ENCODE measurements around the gene SCARF1.

Gene SCARF1

DNA sequence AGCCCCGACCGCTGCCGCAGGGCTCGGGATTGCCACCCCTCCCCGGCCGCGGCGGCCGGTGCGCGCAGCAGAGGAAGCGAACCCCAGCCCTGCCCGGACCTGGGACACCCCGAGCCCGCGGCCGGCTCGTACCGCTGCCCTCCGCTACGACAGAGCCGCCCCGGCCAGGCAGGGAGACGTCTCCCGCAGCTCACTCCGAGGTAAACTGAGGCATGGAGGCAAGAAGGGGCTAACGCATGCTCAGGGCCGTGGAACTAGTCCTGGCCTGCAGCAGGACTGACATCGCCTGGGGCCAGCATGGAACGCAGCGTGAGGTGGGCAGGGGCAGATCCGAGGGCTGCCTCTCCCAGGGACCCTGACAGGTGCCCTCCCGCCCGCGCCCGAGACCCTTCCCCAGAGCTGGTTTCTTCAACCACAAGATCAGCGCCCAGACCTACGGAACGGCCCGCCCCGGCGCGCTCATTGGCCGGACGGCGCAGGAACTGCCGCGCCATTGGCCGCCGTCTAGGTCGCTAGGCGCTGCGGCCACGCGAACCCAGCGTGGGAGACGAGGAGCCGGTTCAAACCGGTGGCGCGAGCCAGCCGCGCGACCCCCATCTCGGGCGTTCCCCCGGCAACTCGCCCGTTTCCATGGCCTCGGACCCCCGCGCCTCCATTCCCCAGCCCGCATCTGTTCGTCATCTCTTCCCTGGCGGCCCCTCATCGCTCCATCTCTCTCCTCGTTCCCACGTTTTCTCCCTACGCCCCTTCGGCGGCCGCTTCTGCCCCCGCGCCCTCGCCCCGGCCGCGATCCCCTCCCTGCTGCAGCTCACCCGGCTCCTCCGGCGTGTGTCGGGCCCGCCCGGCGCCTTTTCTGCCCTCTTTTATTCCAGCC, 17.3 kb downstream of the SCARF1 start, which contains the start of gene SLC43A2:
Gene SLC43A2, minus strand, starts transcription at position 853 of the 874 bp plus-strand sequence. CDS start 960 bp downstream, outside the sequence.
- peak; percentile 76 for DNase-seq

DNA sequence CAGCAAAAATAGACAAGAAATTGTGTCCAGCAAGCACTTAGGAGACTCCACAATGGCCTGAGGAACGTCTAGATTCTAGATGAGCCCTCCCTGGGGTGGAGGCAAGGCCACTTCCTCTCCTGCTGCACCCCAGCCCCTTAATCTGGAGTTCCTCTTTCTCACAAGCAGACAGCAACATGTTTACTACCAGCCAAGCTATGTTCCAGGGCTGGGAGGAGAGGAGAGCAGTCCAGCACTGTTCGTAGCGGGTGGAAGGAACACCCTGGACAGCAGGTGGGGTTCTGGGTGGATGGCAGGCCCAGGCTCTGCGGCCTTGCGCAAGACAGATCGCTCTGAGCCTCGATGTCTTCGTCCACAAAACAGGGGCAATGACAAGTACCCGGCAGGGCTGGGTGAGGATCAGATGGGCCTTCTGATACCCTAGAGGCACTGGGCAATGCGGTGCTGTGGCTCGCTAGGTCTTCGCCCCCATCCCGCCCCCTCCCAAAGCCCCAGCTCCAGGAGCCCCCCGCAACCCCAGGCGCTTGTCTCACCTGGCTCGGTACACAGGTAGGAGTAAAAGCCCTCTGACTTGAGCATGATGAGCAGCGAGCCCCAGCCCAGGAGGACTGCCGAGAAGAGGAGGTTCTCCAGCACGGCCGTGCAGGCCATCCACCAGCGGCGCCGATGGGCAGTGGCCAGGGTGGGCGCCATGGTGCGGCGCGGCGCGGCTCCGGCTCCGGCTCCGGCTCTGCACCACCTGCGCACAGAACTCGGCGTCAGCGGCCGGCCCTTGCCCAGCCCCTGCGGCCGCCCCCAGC, 18.1 kb downstream of the SCARF1 start:
- DNase-seq, result no peak

DNA sequence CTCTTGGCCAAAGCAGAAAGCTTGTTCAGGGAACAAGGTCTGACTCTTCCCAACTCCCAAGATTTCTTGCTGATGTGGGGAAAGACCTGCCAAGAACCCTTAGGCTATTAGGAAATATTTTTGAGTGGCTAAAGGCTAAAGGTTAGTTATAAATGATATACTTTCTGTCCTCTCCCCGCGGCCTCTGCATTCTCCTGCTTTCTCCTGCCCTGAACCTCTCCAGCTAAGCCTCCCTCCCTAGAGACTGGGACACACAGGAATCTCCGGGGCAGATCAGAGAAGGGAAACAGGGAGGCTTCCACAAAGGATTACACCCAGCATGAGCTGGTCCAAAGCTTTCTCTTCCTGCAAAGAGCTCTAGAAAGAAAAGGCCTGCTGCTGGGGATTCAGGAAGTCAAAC, 19.2 kb downstream of the SCARF1 start:
- peak; percentile 35 for DNase-seq

GRCh38 chr17:1625581-1625980, 20.0 kb downstream of the SCARF1 start:
- no peak for DNase-seq

DNA sequence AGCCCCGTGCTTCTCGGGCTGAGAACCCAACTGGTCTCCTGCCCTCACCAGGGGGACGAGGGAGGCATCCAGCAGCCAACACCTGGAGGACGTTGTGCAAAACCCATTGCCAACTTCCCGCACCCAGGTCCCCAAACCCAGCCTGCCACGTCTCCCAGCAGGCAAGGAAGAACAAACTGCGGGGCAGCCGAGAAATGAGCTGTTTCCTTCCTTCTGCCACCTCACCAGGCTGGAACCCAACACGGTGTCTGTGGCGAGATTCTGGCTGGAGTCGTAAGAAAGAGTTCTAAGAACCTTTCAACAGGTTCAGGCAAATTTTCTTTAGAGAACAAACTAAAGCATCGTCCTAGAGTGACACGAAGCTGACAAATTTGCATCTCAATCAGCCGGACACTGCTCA, 20.5 kb downstream of the SCARF1 start:
- no peak for DNase-seq

DNA sequence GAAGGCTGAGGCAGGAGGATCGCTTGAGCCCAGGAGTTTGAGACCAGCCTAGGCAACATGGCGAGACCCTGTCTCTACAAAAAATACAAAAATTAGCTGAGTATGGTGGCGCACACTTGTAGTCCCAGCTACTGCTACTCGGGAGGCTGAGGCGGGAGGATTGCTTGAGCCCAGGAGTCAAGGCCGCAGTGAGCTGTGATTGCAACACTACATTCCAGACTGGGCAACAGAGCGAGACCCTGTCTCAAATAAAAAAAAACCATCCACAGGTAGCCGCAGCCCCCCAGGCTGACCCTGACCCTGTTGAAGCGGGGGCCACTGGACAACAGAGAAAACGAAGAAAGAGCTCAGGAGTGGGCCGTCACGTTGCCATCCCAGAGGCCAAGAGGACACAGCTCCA, 20.9 kb downstream of the SCARF1 start:
- DNase-seq, result no peak

DNA sequence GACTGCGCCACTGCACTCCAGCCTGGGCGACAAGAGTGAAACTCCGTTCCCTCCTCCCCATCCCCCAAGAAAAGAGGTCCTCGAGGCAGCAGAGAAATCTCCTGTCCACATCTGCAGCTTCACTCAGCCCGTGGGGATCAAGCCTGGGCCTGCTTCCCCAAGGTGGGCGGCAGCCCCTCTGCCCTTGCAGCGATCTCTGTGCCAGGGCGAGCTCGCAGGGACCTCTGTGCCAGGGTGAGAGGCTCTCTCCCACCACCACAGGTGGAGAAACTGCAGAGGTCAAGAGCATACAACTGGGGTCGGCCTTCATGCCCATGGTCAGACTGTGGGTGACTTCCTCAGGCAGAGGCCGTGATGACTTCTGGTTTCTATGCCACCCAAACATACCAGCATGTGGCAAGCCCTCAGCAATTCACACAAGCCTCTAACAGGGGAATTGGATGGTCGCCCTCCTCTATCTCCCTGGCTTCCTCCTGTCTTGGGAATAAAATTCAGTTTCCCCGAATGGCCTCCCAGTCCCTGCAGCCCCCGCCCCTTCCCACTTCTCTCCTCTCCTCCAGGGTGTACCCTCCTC, 22.4 kb downstream of the SCARF1 start:
- no peak for DNase-seq

DNA sequence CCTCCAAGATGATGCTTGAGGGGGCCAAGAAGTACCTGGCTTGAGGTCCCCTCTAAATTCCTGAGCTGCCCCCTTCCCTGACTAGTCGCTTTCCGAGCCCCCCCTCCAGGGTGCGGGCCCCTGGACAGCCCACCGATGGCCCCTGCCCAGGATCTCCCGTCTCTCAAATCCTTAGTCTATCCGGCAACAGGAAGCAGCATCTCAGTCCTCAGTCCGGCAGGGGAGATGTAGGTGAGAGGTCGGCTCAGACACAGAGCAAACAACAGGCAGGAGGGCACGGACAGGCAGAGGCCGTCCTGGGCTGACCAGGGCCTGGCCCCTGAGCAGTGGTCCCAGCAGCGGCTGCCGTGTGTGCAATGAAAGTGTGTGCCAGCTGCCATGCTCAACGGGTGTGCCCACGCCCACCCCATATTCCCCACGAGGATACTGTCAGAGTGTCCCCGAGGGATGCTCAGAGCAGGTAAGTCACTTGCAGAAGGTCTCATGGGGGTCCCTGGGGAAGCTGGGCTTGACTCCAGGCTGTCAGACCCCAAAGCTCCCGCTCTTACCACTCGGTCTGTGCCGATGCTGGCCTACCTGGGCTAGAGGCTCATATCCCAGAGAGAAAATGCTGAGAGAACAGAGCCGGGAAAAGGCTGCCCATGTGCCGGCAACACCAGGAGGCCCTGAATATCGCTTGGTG, 24.1 kb downstream of the SCARF1 start:
- DNase-seq, result no peak

DNA sequence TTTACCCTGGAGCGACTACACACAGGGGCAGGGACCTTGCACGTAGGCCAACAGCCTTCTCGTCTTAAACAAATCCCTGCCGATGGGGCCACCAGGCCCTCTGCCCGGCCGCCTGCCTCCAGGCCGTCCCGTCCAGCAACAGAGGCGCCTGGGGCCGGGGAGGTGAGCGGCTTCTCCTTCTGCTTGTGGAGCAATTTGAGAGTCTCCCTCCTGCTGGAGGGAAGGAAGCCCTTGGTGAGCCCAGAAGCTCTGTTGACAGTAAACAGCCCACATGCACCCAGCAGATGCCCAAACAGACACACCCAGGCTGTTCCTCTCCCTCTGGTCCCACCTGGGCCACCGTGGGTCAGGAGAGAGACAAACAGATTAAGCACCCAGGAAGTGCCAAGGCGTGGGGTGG, 25.0 kb downstream of the SCARF1 start:
- no peak for DNase-seq

DNA sequence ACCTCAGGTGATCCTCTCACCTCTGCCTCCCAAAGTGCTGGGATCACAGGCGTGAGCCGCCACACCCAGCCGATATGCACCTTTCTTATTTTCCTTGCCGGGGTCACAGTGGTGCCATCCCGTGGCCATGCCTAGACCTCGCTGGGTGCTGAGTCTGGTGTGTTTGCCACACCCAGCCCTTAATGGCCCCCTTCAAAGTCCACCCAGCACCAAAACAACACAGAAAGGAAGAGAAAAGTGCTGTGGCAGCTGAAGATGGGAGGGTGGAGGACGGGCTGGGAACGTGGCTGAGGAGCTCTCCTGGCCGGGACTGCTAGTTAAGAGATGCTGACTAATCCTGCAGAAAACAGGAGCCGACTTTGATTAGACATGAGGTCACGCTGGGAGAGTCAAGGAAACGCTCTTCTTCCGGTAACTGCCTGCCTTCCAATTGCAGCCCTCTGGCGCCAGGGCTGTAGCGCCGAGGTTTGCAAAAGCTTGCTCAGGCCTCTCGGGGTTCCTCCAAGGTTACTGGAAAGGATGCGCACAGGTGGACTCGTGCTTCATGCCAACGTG, 27.8 kb downstream of the SCARF1 start:
- peak; percentile 92 for DNase-seq

GRCh38 chr17:1616101-1616500, 29.4 kb downstream of the SCARF1 start:
- no peak for DNase-seq

GRCh38 chr17:1612400-1612799, 33.1 kb downstream of the SCARF1 start:
- no peak for DNase-seq

- DNase-seq, result no peak
Observed at GRCh38 chr17:1611715-1612114, 33.8 kb downstream of the SCARF1 start.

DNA sequence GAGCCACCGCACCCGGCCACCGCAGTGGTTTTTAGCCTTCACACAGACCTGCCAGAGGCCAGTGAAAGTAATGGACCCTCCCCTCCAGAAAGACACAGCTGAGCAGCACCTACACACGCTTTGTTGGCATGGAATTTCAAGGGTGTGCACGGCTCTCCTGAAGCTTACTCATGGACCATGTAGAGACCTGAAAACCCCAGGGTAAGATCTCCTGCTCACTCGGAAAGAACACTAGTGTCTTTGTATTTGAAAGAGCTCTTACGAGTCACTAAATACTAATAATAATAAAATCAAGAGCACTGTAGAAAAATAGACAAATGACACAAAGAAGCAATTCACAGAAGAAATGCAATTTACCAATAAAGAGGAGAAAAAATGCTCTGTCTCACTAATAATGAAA, 36.9 kb downstream of the SCARF1 start:
- no peak for DNase-seq

DNA sequence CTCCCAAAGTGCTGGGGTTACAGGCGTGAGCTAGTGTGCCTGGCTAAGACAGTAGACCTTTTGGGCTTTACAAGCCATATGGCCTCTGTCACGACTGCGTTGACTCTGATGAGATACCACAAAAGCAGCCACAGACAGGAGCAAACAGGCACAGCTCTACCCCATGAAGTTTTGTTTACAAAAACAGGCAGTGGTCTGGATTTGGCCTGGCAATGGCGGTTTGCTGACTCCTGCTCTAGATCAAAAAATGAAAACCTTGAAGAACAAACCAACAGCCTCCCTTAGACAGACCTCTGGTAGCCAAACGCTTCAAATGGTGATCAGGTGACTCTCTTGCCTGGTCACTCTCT, 37.6 kb downstream of the SCARF1 start:
- DNase-seq, result no peak

DNA sequence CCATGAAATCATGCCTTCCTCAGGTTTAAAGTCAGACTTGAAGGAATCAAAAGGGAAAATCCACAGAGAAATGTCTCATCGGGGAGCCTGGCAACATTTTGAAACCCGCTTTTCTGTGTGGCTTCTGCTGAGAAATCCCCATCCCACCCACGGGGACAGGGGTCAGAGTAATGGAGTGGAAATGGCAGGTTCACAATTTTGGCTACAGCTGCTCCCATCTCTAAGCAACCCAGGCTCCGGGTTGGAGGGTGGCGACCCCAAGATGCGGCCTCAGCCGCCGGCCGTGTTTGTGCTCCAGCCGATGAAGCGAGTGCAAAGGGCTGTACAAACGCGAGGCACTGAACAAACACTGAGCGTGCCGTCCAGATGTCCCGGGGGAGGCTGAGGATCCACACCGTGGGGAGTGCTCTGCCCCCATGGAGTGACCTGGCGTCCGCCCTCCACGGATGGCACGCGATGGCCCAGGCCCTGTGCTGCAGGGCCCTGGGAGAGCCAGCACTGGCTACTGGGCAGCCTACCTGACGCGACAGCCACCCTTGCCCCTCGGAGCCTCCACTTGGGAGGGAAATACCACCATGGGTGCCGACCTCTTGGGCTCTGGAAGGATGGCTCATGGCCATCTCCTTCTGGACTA, 39.1 kb downstream of the SCARF1 start:
- no peak for DNase-seq

DNA sequence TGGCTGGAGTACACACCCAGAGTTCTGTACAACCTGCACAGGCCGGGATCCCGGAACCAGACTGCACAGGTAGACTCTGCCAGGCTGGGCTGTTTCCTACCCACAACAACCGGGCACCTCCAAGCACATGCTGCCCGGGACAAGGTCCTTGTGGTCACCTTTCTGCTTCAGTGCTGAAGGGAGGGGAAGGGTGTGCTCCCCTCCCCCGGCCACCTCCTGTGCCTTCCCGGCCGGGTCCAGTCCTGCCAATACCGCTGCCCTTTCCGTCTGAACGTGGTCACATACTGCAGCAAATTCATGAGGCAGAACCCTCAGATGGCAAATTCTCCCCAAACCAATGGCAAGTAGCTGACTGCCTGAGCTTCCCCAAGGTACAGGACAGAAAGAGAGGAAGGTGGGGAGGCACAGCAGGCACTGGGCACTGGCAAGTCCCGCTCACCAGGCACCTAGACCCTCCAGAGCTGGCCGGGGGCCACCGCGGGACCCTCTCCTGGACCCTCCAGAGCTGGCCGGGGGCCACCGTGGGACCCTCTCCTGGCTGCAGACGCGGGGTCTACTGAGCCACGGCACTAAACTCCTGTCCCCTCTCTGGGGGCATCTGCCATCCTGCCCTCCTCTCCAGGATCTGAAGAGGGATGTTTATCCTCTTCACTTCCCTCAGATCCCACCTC, 39.7 kb downstream of the SCARF1 start:
- DNase-seq, result no peak

DNA sequence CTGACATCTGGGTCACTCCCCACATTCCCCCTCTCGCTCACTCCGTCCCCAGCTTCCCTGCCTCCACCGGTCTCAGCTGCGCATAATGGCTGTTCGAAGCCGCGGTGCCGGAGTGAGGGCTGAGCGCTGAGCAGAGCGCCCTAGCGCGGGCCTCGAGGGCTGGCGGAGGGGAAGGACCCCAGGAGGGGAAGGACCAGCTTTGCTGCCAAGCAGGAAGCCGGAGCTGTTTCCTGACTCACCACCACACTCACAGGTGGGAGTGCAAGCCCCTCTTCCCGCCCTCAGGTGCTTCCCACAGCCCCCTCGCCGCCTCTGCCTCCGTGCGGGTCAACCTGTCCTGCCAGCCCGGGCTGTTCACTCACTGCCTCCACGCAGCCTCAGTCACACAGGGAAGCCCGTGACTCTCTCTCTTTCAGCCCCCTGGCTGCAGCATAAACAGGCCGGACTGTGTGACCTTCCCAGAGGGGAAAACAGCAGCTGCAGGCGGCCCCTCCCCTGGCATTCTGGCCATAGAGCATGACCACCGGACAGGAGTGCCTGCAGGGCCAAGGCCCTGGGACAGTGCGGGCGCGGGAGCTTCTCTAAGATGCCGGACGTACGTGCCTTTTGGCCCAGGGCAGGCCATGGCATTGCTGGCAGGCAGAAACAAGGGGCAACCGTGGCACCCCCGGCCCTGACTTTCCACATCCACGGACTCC, 40.6 kb downstream of the SCARF1 start:
- no peak for DNase-seq

DNA sequence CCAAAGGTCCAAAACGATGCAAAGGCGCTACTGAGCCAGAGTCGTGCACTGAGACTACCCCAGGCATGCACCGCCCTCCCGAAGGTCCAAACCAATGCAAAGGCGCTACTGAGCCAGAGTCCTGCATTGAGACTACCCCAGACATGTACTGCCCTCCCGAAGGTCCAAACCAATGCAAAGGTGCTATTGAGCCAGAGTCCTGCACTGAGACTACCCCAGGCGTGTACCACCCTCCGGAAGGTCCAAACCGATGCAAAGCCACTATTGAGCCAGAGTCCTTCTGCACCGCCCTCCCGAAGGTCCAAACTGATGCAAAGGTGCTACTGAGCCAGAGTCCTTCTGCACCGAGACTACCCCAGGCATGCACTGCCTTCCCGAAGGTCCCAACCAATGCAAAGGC, 44.0 kb downstream of the SCARF1 start:
- no peak for DNase-seq

DNA sequence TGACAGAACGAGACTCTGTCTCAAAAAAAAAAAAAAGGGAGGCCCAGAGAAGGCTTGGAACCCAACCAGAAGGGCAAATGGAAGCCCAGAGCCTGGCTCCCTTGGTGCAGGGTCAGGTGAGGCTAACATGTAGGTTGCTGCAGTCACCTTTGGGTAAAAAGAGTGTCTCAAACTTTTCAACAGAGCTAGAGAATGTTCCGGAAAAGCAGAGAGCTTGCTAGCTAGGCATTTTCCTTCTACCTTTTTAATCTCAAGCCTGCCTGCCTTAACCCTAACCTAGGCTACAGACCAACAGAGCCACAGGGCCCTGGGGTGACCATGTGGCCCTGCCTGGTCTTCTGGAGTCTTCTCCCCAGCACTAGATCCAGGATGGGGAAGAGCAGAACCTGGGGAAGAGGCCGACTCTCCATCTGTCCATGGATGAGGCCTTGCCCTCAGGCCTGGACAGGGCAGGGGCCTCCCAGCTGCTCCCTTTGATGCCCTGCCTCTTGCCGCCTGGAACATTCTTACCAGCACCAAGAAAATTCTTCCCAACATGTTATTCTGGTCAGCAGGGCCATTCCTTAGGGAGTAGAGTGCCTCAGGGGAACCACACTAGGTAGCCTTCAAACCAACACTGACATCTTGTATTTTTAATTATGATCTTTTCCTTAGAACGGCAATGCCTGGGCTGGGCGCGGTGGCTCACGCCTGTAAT, 47.0 kb downstream of the SCARF1 start:
- no peak for DNase-seq

All from NCI-H226 (cell line).